ENCODE measurements around the gene HOXB5.

DNA sequence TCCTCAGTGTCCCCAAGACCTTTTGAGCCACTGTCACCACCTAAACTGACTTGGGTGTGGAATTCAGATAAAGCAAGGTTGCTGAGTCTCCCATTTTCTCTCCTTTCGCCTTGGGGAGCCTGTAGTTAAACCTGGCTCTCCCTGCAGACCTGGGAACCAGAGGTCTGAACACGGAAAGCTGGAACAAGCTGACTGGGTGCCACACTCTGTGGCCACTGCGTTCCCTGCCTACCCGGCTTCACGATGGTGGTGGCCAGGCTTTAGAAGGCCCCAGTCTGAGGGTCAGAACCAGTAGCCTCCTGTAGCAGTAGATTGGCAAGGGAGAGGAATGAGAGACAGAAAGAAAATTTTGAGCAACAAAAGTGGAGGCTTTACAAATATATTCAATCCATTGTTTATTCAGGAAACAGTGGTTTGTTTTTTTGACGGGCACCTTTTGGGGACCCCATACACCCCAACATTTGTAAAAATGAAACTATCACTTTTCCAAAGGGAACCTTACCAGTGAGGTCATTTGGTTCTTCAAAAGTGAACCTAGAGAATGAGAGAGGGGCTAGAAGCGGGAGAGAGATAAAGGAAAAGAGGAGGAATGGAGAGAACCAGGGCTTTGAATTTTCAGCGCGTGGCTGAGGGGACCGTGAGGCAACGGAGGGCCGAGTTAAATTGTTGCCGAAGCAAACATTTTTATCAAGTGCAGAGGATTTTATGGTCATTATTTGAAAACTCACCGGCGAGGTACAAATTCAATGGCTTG lies 23.3 kb upstream of the HOXB5 start:
- TF ChIP-seq ZBTB7A (tag by site-specific recombination; IDR thresholded peaks at IDR 0.05; ENCODE audit: low read depth) (no peak), CTCF (tag by site-specific recombination; IDR thresholded peaks at IDR 0.05) (no peak), ZNF24 (tag by site-specific recombination; IDR thresholded peaks at IDR 0.05) (no peak), ZBTB1 (tag by site-specific recombination; IDR thresholded peaks at IDR 0.05) (no peak), ZNF621 (tag by site-specific recombination; IDR thresholded peaks at IDR 0.05) (no peak), ZNF561 (tag by site-specific recombination; IDR thresholded peaks at IDR 0.05; ENCODE audit: borderline replicate concordance) (no peak), ZNF121 (tag by site-specific recombination; IDR thresholded peaks at IDR 0.05) (no peak), ZNF600 (tag by site-specific recombination; IDR thresholded peaks at IDR 0.05) (no peak), KLF16 (tag by site-specific recombination; IDR thresholded peaks at IDR 0.05) (no peak)
- TF ChIP-seq, protein P1, sequence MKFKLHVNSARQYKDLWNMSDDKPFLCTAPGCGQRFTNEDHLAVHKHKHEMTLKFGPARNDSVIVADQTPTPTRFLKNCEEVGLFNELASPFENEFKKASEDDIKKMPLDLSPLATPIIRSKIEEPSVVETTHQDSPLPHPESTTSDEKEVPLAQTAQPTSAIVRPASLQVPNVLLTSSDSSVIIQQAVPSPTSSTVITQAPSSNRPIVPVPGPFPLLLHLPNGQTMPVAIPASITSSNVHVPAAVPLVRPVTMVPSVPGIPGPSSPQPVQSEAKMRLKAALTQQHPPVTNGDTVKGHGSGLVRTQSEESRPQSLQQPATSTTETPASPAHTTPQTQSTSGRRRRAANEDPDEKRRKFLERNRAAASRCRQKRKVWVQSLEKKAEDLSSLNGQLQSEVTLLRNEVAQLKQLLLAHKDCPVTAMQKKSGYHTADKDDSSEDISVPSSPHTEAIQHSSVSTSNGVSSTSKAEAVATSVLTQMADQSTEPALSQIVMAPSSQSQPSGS (tag by site-specific recombination; IDR thresholded peaks at IDR 0.05; ENCODE audit: low read depth) = no peak
